GM12875 (cell line): Measurements from ENCODE around the gene DNAH6.

Source experiments
- H3K4me3 ChIP-seq: one replicate; pipeline ENCODE4 v1.5.1; 2011; ENCODE audit warnings: low read depth, low read length, control low read depth
- CTCF ChIP-seq: IDR thresholded peaks from 2 replicates; pipeline ENCODE4 v1.5.1; 2011; ENCODE audit warnings: low read depth, mild to moderate bottlenecking, control low read depth, inconsistent platforms, low read length, moderate library complexity, borderline replicate concordance; ENCODE audit not compliant: insufficient read depth

Gene DNAH6

DNA sequence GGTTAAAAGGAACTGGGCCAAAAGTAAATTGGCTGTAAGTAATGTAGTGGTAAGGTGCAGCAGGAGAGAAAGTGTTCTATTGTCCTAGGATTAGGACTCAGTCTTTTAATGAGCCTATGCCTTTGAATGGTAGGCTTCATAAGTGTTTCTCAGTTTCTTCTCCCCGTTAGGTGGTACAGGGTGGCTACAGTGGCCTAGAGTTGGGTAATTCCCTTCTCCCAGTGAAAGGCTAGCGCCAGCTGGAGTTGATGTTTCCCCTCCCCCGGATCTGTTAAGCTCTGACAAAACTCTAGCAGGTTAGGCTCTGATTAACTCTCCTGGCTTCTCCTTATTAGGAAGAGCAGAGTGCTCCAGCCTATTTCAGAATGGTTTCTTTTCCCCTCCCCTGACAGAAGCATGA, 127.7 kb downstream of the DNAH6 start:
- TF ChIP-seq CTCF: no peak
- H3K4me3 ChIP-seq: no peak overlapping the region

GRCh38 chr2:84646514-84646913, 130.2 kb downstream of the DNAH6 start:
- H3K4me3 ChIP-seq: no peak overlapping the region
- TF ChIP-seq CTCF: no peak

GRCh38 chr2:84647267-84647666, 131.0 kb downstream of the DNAH6 start:
- no peak overlapping the region for H3K4me3 ChIP-seq
- no peak for TF ChIP-seq CTCF

DNA sequence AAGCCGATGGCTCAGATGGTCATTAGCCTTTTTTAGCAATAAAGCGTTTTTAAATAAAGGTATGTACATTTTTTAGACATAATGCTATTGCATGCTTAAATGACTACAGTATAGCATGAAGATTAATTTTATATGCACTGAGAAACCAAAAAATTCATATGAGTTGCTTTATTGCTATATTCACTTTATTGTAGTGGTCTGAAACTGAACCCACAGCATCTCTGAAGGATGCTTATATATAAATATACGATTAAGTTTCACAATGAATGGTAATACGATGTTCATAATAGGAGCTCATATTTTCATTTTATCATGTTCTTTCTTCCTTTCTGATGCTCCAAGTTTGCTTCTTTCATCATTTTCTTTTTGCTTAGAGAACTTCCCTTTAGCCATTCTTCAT, 132.8 kb downstream of the DNAH6 start:
- no peak overlapping the region for H3K4me3 ChIP-seq
- TF ChIP-seq CTCF: no peak

GRCh38 chr2:84649487-84650142, 133.3 kb downstream of the DNAH6 start:
- no peak for TF ChIP-seq CTCF
- H3K4me3 ChIP-seq: no peak overlapping the region

- no peak for TF ChIP-seq CTCF
- no peak overlapping the region for H3K4me3 ChIP-seq
These were observed 136.1 kb downstream of the DNAH6 start for GRCh38 chr2:84652431-84652830.

- no peak overlapping the region for H3K4me3 ChIP-seq
- TF ChIP-seq CTCF: no peak
These were observed 137.0 kb downstream of the DNAH6 start for GRCh38 chr2:84653302-84653701.
